ENCODE measurements around the gene ZMIZ1. TPM values are rescaled to one million over a fixed set of nuclear protein-coding genes. Genes with fewer than 3 reads are reported as not detected.

Gene ZMIZ1
- total RNA-seq, 2 experiments from 2014 or later, result 27.3 to 28.2 TPM

DNA sequence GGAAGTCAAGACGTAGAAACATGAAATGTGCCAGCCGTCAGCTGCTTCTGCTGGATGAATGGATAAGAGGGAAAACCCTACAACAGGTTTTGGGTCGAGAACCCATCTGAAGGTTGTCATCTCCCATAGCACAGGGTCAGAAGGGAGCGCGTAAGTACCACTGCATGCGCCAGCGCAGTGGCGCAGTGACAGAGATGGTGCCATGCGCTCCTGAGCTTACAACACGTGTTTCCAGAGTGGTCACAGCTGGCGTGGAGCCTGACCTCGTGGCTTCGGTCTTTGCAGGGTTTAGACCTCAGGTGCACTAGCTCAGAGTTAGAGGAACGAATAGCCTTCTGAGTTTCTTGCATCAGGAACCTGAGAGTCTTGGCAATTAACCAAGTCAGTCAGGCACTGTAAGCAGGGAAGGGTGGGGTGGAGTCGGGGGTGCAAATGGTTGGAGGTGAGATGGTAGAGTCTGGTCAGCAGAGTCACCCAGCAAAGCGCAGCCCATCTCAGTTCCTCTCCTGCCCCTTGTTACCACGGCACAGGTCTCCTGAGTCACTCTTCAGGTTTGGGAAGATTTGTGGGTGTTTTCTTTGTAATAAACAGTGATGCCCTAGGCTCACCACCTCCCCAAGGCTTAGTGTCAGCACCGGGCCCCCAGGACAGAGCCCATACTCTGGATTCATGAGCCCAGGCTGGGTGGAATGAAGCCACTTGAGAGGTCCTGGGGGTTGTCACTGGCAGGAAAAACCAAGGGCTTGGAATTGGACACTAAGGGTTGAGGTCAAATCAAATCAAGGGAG, 194.4 kb downstream of the ZMIZ1 start:
- DNase-seq, result no peak
- H3K4me1 Mint-ChIP-seq, result peaks cover 7% of the 10 kb centered on the region
- H3K27ac Mint-ChIP-seq, result no peak overlapping the region

DNA sequence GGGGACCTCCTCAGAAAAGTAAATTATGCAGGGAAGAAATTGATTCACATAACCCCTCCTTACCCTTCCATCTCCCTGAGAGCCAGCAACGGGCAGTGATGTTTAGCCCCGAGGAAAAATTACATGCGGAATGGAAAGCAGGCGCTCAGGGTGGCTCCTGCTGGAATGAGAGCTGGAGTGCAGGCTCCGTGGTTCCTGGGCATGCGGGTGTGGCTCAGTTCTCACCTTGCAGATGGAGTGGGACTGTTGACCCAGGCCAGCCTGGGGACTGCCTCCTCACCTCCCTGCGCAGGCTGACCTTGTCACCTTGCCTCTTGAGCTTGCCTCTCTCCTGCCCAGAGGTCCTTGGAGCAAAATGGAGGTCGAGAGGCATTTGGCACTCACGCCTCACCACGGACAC, 195.2 kb downstream of the ZMIZ1 start:
- no peak for DNase-seq
- no peaks in the 10 kb centered on the region for H3K9me3 Mint-ChIP-seq
- no peaks in the 10 kb centered on the region for H3K36me3 Mint-ChIP-seq
- H3K4me3 Mint-ChIP-seq, result no peak overlapping the region
- peaks cover 7% of the 10 kb centered on the region for H3K4me1 Mint-ChIP-seq
- H3K27me3 Mint-ChIP-seq, result no peaks in the 10 kb centered on the region
- H3K27ac Mint-ChIP-seq, result no peak overlapping the region

More for the DNA sequence above, 194.4 kb downstream of the ZMIZ1 start:
- no peaks in the 10 kb centered on the region for H3K27me3 Mint-ChIP-seq
- no peaks in the 10 kb centered on the region for H3K36me3 Mint-ChIP-seq
- no peaks in the 10 kb centered on the region for H3K9me3 Mint-ChIP-seq
- H3K4me3 Mint-ChIP-seq, result no peak overlapping the region

DNA sequence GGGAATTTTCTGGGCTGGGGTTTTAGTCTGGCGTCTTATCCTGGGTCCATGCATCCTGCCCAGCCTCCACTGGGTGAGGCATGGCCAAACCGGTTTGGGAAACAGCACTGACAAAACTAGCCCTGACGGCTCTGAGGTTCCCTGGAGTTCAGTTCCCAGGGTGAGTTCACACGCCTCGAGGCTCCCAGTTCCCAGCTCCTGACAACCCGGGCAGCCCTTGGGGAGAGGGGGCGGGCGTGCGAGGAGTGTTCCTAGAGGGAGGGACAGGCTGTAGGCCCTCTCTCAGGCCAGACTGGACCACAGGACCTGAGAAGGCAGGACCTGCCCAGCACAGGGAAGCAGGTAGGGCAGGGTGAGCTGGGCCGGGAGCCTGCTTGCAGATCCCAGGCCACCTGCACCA, 196.2 kb downstream of the ZMIZ1 start:
- Mint-ChIP-seq H3K4me1 (peaks cover 7% of the 10 kb centered on the region), H3K27ac (no peak overlapping the region), H3K27me3 (no peaks in the 10 kb centered on the region), H3K36me3 (no peaks in the 10 kb centered on the region), H3K4me3 (no peak overlapping the region), H3K9me3 (no peaks in the 10 kb centered on the region)
- no peak for DNase-seq

DNA sequence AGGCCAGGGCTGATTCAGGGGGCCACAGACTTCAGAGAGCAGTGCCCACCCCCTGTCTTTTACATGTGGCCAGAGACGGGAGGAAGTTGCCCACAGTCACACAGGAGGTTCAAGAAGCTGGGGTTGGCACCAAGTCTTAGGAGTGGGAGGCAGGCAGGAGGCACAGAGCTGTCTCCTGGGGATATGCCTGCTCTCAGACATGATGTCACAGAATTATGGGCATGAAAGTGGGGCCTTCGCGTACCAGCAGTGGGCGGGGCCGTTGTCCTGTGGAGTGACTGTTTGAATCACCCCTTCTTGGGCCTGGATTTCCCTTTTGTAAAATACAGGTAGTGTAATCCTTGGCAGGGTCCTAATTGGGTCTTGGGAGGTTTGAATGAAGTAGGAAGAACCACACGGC, 197.3 kb downstream of the ZMIZ1 start:
- Mint-ChIP-seq H3K4me3 (no peak overlapping the region), H3K9me3 (no peaks in the 10 kb centered on the region), H3K4me1 (peaks cover 7% of the 10 kb centered on the region), H3K27me3 (no peaks in the 10 kb centered on the region), H3K27ac (peak overlapping the region; percentile 8), H3K36me3 (no peaks in the 10 kb centered on the region)
- DNase-seq, result no peak

DNA sequence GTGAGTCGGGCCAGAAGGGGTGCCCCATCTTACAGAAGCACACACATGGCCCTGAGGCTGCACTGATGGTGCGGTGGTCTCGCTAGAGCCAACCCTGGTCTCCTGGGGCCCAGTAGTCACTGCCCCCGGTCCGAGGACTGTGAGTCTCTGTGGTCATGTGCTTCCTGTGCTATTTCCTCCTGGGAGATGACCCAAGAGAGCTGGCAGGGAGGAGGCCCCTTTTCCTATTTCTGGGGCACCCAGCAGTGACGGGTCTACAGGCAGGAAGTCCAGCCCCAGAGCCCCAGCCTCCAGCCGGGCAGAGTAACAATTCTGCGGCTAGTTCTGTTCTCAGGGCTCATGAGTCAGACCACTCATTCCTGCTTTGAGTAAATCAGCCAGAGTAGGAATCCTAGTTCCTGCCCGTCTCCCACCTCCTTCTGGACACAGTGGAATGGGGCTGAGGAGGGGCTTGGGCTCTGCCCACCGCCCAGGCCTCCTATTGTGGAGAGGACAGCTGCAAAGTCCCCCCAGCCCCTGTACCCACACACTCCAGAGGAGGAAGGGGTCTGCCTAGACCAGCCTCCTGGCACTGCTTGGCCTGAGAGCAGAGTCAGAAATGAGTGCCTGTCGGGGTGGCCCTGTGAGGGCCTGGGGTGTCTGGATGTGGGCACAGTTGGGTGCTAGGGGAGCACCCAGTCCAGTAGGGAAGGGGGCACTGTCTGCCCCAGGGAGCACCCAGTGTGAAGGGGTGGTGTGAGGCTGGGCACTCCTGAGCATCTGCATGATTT, 198.0 kb downstream of the ZMIZ1 start:
- H3K36me3 Mint-ChIP-seq, result no peaks in the 10 kb centered on the region
- H3K27ac Mint-ChIP-seq, result peak overlapping the region; percentile 29
- H3K4me3 Mint-ChIP-seq, result no peak overlapping the region
- no peak for DNase-seq
- peaks cover 7% of the 10 kb centered on the region for H3K4me1 Mint-ChIP-seq
- no peaks in the 10 kb centered on the region for H3K27me3 Mint-ChIP-seq
- no peaks in the 10 kb centered on the region for H3K9me3 Mint-ChIP-seq

DNA sequence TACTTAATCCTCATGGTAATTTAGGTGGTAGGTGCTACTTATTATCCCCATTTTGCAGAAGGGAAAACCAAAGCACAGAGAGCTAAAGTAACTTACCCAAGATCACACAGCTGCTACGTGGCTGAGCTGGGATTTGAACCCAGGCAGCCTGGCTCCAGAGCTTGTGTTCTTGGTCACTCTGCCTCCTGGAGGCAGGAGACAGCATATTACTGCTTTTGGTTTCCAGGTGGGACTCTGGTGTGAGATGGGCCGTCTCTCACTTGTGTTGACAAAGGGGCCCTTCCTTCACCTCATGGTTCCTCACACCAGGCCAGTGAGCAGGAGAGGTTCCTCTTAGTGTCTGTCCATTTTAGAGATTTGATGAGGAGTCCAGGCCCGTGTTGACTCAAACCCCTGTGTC, 198.7 kb downstream of the ZMIZ1 start:
- DNase-seq, result no peak
- Mint-ChIP-seq H3K27me3 (no peaks in the 10 kb centered on the region), H3K4me1 (peaks cover 7% of the 10 kb centered on the region), H3K27ac (no peak overlapping the region), H3K9me3 (no peaks in the 10 kb centered on the region), H3K4me3 (no peak overlapping the region), H3K36me3 (no peaks in the 10 kb centered on the region)

DNA sequence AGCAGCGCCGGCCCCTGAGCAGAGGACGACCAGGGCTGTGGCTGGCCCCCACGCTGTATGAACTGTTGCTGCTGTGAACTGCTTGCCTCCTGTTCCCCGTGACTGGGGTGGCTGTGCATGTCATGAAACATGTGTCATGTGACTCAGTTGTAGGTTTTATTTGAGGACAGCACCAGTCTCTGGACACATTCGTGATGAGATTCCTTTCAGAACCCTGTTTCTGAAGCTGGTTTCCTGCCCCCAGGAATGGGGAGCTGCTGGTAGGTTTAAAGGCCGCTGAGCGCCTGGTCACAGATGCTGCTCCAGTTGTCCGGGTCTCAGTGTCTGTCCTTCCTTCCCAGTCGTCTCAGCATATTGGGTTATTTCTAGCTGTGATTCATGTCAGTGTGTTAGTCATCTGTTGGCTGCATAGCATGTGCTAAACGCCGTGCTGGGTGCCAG, 199.4 kb downstream of the ZMIZ1 start:
- no peak overlapping the region for H3K4me3 Mint-ChIP-seq

DNA sequence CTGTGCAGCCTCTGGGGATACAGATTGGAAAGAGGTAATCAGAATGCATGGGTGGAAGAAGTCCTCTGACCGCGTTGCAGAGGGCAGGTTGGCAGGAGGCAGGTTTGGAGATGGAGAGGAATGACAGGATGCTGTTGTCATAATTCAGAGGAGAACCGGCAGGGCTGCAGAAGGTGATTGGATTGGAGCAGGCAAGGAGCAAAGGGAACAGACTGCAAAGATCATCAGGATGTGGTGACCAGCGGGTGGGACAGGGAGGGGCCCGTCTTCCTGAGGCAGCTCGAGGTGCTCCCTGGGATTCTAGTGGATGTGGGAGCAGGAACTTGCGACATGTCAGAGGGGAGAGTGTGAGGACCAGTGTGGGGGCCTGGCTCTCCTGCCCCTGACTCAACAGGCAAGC, 200.0 kb downstream of the ZMIZ1 start:
- Mint-ChIP-seq H3K4me3 (no peak overlapping the region), H3K36me3 (no peaks in the 10 kb centered on the region), H3K27ac (no peak overlapping the region), H3K4me1 (peaks cover 7% of the 10 kb centered on the region), H3K27me3 (no peaks in the 10 kb centered on the region), H3K9me3 (no peaks in the 10 kb centered on the region)
- no peak for DNase-seq

More for the DNA sequence above, 199.4 kb downstream of the ZMIZ1 start:
- Mint-ChIP-seq H3K36me3 (no peaks in the 10 kb centered on the region), H3K27me3 (no peaks in the 10 kb centered on the region), H3K27ac (no peak overlapping the region), H3K9me3 (no peaks in the 10 kb centered on the region), H3K4me1 (peaks cover 7% of the 10 kb centered on the region)
- no peak for DNase-seq

DNA sequence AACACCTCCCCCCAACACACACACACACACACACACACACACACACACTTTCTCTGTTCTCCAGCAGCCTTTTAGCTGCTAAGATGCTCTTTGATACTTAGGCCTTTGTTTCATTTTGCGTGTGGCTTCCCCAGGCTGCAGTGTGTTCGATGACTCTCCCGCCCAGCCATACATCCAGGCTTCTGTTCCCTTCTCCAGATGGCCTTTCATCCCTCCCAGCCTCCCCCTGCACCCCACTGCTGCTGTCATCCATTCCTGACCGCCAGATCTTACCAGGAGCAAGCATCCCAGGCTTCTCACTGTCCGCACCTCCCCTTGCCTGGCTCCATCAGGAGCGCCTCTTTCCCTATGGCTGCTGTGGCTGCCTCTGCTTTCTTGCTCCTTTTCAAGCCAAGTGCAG, 200.7 kb downstream of the ZMIZ1 start:
- no peaks in the 10 kb centered on the region for H3K36me3 Mint-ChIP-seq
- H3K4me1 Mint-ChIP-seq, result peaks cover 7% of the 10 kb centered on the region
- no peak for DNase-seq
- no peak overlapping the region for H3K4me3 Mint-ChIP-seq
- no peaks in the 10 kb centered on the region for H3K27me3 Mint-ChIP-seq
- no peaks in the 10 kb centered on the region for H3K9me3 Mint-ChIP-seq
- no peak overlapping the region for H3K27ac Mint-ChIP-seq

DNA sequence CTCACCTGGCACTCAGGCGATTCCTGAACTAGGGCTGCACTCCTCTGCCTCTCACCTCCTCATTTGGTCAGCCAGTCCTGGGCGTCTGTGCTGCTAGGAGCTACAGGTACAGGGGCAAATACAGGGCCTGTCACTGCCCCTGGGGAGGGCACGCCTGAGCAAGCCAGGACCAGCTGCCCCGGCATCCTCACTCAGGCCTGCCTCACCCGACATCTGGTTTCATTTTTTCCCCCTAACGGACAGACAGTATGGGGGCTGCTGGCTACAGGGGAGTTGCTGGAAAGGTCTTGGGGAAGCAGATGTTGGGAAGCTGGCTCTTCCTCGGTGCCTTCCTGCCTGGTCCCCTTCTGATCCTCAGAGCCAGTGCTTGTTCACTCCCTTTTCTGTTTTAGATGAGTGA, 201.2 kb downstream of the ZMIZ1 start:
- no peak for DNase-seq
- Mint-ChIP-seq H3K9me3 (no peaks in the 10 kb centered on the region), H3K36me3 (no peaks in the 10 kb centered on the region), H3K27ac (no peak overlapping the region), H3K4me1 (peaks cover 7% of the 10 kb centered on the region), H3K27me3 (no peaks in the 10 kb centered on the region), H3K4me3 (no peak overlapping the region)

DNA sequence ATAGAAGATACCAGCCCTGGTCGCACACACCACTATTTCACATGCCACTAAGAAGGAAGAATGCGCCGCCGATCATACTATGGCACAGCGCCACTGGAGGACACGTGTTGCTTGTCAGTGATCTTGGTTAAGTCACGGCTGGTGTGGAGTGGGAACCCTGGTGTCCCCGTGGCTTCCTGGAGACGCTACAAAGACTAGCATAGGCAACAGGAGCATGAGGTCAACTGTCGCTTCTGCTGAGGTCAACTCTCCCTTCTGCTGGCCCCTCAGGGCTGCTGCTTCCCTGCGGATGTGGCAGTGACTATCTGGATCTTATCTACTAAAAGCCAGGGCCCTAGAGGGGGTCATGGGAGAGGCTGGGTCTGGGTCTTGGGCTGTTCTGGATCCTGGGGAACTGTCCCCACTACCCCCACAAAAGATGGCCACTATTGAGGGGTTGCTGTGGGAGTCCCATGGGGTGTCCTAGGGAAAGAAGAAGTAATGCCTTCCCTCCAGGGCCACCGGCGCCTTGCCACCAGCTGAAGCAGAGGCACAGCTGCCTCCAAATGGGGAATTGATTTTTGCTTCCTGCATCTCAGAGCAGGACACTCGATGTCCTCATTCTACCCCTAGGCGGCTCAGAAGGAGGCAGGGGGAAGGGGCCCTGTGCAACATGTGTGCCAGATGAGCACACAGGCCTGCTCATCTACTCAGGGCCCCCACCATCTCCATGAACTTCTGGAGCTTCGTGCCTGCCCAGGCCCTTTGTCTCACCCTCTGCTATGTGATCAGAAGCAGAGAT, 201.9 kb downstream of the ZMIZ1 start:
- H3K27ac Mint-ChIP-seq, result no peak overlapping the region
- no peak overlapping the region for H3K4me3 Mint-ChIP-seq
- H3K36me3 Mint-ChIP-seq, result no peaks in the 10 kb centered on the region
- no peaks in the 10 kb centered on the region for H3K27me3 Mint-ChIP-seq
- peaks cover 7% of the 10 kb centered on the region for H3K4me1 Mint-ChIP-seq
- H3K9me3 Mint-ChIP-seq, result no peaks in the 10 kb centered on the region
- no peak for DNase-seq

DNA sequence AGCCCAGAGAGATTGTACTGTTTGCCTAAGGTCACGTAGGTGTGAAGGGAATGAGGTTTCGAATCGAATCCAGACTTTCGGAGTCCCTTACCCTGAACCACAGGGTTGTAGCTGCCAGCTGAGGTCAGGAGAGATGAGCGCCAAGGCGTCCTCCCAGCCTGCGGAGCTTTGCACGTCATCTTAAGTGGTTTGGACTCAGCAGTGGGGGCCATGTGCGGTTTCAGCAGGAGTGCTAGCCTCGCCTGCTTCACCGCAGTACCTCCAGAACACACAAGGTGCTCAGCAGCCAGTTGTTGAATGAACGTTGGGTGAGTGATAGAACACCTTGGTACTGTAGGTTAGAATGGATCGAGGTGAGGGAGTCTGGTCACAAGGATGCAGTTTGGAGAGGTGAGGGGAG, 203.6 kb downstream of the ZMIZ1 start:
- H3K27ac Mint-ChIP-seq, result no peak overlapping the region
- H3K27me3 Mint-ChIP-seq, result no peaks in the 10 kb centered on the region
- H3K4me3 Mint-ChIP-seq, result no peak overlapping the region
- no peak for DNase-seq
- peaks cover 7% of the 10 kb centered on the region for H3K36me3 Mint-ChIP-seq
- H3K4me1 Mint-ChIP-seq, result no peaks in the 10 kb centered on the region
- no peaks in the 10 kb centered on the region for H3K9me3 Mint-ChIP-seq

DNA sequence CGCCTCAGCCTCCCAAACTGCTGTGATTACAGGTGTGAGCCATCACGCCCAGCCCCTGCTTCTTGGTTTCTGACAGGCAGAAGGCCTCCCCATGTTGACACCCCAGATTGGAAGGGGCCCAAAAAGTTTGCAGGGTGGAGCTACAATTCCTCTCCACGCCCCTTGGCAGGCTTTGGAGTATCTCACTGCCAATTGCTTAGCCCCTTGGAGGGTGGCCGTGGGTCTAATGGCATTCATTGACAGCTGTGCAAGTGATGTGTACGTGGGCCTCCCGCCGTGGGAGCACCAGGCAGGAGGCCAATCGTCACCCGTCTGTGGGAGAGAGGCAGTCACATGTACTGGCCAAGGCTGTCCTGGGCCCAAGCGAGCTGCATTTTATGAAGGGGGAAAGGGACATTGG, 204.8 kb downstream of the ZMIZ1 start:
- no peak for DNase-seq
- no peak overlapping the region for H3K27ac Mint-ChIP-seq
- H3K4me3 Mint-ChIP-seq, result no peak overlapping the region
- H3K9me3 Mint-ChIP-seq, result no peaks in the 10 kb centered on the region
- no peaks in the 10 kb centered on the region for H3K4me1 Mint-ChIP-seq
- H3K36me3 Mint-ChIP-seq, result peaks cover 14% of the 10 kb centered on the region
- no peaks in the 10 kb centered on the region for H3K27me3 Mint-ChIP-seq

DNA sequence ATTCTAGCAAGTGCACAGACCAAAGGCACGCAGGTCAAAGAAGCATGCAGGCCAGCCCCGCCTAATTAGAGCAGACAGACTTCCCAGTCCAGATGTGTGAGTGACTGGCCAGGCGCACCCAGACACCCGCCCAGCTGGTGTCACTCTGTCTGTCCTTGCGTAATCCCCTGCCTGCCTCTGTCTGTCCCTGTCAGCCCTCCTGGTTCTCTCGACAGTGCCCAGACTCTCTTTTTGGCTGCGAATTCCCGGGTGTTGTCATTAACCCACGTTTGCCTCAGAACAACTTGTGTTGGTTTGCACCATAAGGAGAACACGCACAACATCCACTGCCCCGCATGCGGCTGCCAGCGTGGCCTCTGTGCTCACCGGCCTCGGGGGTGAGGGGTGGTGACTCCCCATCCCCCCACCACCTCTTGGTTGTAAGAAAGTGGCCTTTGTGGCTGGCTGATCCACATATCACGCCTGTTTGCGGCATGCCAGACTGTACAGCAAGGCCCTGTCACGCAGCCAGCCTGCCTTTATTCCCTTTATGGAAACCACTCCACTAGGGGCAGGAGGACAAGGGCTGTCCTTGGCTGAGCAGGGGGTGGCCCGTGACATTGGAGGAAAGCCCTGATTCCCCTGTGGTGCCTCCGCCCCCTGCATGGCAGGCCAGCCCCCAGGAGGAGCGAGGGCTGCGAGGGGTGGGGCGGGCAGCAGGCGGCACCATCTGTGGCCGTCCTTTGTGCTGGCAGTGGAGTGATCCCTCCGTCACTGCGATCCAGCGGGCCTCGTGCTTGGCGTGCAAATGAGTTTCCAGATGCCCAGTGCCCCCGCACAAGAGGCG, 205.7 kb downstream of the ZMIZ1 start:
- H3K4me3 Mint-ChIP-seq, result no peak overlapping the region
- no peak overlapping the region for H3K27ac Mint-ChIP-seq
- peaks cover 19% of the 10 kb centered on the region for H3K36me3 Mint-ChIP-seq
- H3K4me1 Mint-ChIP-seq, result no peaks in the 10 kb centered on the region
- no peaks in the 10 kb centered on the region for H3K27me3 Mint-ChIP-seq
- DNase-seq, result no peak
- no peaks in the 10 kb centered on the region for H3K9me3 Mint-ChIP-seq

DNA sequence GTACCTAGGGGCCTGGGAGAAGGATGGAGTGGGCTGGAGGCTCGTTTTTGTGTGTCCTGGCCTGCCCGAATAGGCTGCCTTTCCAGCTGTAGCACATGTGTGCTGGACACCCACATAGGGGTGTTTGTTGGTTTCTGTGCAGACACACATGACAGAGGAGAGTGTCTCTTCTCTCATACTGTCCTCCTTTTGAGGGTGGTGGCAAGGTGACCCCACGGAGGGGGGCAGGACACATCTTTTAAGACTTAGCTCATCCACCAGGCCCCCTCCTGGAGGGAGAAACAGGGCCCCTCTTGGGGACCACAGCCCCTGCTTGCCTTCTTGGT, 206.3 kb downstream of the ZMIZ1 start:
- H3K27ac Mint-ChIP-seq, result no peak overlapping the region
- peaks cover 21% of the 10 kb centered on the region for H3K36me3 Mint-ChIP-seq
- no peaks in the 10 kb centered on the region for H3K9me3 Mint-ChIP-seq
- DNase-seq, result no peak
- H3K4me1 Mint-ChIP-seq, result no peaks in the 10 kb centered on the region
- H3K4me3 Mint-ChIP-seq, result no peak overlapping the region
- H3K27me3 Mint-ChIP-seq, result no peaks in the 10 kb centered on the region

All from activated naive CD8-positive, alpha-beta T cell treated with anti-CD3 and anti-CD28 coated beads for 36 hours (primary cell).